Measurements from ENCODE around the gene SPECC1L. TPM values are rescaled to one million over a fixed set of nuclear protein-coding genes. Genes with fewer than 3 reads are reported as not detected.

Gene SPECC1L
- total RNA-seq, 1 experiment from 2014 or later, result 40.8 TPM

DNA sequence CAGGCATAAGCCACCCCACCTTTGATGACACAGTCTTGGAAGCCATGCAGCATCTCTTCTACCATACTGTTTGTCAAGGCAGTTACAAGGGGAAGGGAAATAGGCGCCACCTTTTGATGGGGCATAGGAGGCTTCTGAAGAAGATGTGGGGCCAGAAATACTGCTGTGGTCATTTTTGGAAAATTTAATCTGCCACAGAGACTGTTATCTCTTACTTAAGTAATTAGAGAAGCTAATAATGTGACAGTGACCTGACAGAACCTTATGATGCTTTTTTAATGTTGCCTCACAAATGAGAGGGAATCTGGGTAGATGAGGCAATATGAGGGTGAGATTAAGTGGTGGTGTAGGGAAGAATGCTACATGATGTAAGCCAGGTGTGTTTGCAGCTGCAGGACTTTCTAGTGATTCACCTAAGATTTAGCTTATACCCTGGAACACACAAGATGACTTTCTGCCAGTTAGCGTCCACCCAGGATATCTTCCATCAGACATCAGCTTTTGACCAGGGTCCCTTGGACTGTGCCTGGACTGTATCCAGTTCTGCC, 122.5 kb downstream of the SPECC1L start (continued):
- TF ChIP-seq SP1 (IDR thresholded peaks at IDR 0.05; ENCODE audit: low read depth) (no peak), EZH2phosphoT487 (IDR thresholded peaks at IDR 0.05; ENCODE audit: borderline replicate concordance) (no peak), JUND (IDR thresholded peaks at IDR 0.05) (no peak), EZH2 (IDR thresholded peaks at IDR 0.05) (no peak), ZFX (IDR thresholded peaks at IDR 0.05) (no peak)
- TF ChIP-seq, protein P1, sequence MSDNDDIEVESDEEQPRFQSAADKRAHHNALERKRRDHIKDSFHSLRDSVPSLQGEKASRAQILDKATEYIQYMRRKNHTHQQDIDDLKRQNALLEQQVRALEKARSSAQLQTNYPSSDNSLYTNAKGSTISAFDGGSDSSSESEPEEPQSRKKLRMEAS (IDR thresholded peaks at IDR 0.05), result no peak
- TF ChIP-seq, protein P2, sequence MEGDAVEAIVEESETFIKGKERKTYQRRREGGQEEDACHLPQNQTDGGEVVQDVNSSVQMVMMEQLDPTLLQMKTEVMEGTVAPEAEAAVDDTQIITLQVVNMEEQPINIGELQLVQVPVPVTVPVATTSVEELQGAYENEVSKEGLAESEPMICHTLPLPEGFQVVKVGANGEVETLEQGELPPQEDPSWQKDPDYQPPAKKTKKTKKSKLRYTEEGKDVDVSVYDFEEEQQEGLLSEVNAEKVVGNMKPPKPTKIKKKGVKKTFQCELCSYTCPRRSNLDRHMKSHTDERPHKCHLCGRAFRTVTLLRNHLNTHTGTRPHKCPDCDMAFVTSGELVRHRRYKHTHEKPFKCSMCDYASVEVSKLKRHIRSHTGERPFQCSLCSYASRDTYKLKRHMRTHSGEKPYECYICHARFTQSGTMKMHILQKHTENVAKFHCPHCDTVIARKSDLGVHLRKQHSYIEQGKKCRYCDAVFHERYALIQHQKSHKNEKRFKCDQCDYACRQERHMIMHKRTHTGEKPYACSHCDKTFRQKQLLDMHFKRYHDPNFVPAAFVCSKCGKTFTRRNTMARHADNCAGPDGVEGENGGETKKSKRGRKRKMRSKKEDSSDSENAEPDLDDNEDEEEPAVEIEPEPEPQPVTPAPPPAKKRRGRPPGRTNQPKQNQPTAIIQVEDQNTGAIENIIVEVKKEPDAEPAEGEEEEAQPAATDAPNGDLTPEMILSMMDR (IDR thresholded peaks at IDR 0.05 in 2 of 3, conservative IDR thresholded peaks at IDR 0.05 in 1 of 3; ENCODE audit: borderline replicate concordance in 1 of 3, insufficient read depth in 1 of 3, low read depth in 2 of 3, low read length in 2 of 3), result no peak

DNA sequence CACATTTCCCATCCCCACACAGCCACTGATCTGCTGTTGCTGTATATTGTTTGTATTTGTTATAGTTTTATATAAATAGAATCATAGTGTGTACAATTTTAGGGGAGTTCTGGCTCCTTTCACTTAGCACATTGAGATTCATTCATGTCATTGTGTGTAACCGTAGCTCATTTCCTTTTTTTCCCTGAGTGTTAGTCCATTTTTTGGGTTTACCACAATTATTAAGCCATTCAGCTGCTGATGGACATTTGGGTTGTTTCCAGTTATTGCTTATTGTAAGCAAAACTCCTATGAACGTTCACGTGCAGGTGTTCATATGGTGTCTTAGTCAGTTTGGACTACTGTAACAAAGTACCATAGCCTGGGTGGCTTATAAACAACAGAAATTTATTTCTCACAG, 123.2 kb downstream of the SPECC1L start:
- Histone ChIP-seq H3K4me3 (replicated peaks in 1 of 2; ENCODE audit: low read depth in 1 of 2, low read length in 2 of 2) (no peak overlapping the region), H3K4me1 (ENCODE audit: control insufficient read depth in 1 of 2, insufficient read depth in 2 of 2, low read length in 2 of 2) (no peaks in the 10 kb centered on the region), H3K9ac (ENCODE audit: low read length) (no peak overlapping the region), H3K27me3 (ENCODE audit: insufficient read depth, low read length) (no peaks in the 10 kb centered on the region), H3K79me2 (ENCODE audit: insufficient read depth, low read length) (no peaks in the 10 kb centered on the region), H3K27ac (ENCODE audit: low read depth, low read length) (no peak overlapping the region), H4K20me1 (ENCODE audit: insufficient read depth) (no peaks in the 10 kb centered on the region), H3K9me2 (ENCODE audit: insufficient read depth) (no peaks in the 10 kb centered on the region), H3K36me3 (ENCODE audit: control insufficient read depth in 1 of 2, insufficient read depth in 2 of 2, low read length in 2 of 2) (peaks cover 3 to 9% of the 10 kb centered on the region in 2 experiments; a peak in 2 of 4 replicates), H3K9me3 (ENCODE audit: control insufficient read depth in 1 of 2, insufficient read depth in 1 of 2, low read depth in 1 of 2, low read length in 2 of 2) (no peaks in the 10 kb centered on the region), H2AFZ (ENCODE audit: low read depth, low read length, poor library complexity, severe bottlenecking) (no peak overlapping the region), H3K4me2 (ENCODE audit: low read length) (no peak overlapping the region)
- DNase-seq (ENCODE audit: low read depth, low spot score), result no peak
- ChIA-PET CTCF (no interaction called here), RAD21 (ENCODE audit: low non-redundant PET in 1 of 2, low total read pairs in 2 of 2, uncharacterized antibody in 2 of 2, unreplicated experiment in 2 of 2) (no interaction called here), POLR2A (no interaction called here)
- intact Hi-C loops (cut with micrococcal nuclease), result no loop called here
- BruUV-seq (replicated peaks), result no TSS peak
- ATAC-seq, result no peak
- TF ChIP-seq EZH2 (IDR thresholded peaks at IDR 0.05) (no peak), ZNF274 (IDR thresholded peaks at IDR 0.05; ENCODE audit: low read depth, low read length) (no peak), JUND (IDR thresholded peaks at IDR 0.05) (no peak), SIN3A (IDR thresholded peaks at IDR 0.05; ENCODE audit: low read depth) (no peak), ZFX (IDR thresholded peaks at IDR 0.05) (no peak), CEBPB (IDR thresholded peaks at IDR 0.05; ENCODE audit: low read depth) (no peak), POLR2A (IDR thresholded peaks at IDR 0.05; ENCODE audit: borderline replicate concordance, extremely low read depth, insufficient read depth, insufficient read length) (no peak), POLR2AphosphoS5 (IDR thresholded peaks at IDR 0.05; ENCODE audit: low read depth, low read length) (no peak), YY1 (IDR thresholded peaks at IDR 0.05; ENCODE audit: extremely low read depth, insufficient replicate concordance, low read depth, low read length) (no peak), RAD21 (IDR thresholded peaks at IDR 0.05; ENCODE audit: low read depth) (no peak)
- TF ChIP-seq, protein P2 (IDR thresholded peaks at IDR 0.05 in 2 of 3, conservative IDR thresholded peaks at IDR 0.05 in 1 of 3; ENCODE audit: borderline replicate concordance in 1 of 3, insufficient read depth in 1 of 3, low read depth in 2 of 3, low read length in 2 of 3), result no peak
- TF ChIP-seq, protein P3, sequence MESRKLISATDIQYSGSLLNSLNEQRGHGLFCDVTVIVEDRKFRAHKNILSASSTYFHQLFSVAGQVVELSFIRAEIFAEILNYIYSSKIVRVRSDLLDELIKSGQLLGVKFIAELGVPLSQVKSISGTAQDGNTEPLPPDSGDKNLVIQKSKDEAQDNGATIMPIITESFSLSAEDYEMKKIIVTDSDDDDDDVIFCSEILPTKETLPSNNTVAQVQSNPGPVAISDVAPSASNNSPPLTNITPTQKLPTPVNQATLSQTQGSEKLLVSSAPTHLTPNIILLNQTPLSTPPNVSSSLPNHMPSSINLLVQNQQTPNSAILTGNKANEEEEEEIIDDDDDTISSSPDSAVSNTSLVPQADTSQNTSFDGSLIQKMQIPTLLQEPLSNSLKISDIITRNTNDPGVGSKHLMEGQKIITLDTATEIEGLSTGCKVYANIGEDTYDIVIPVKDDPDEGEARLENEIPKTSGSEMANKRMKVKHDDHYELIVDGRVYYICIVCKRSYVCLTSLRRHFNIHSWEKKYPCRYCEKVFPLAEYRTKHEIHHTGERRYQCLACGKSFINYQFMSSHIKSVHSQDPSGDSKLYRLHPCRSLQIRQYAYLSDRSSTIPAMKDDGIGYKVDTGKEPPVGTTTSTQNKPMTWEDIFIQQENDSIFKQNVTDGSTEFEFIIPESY (IDR thresholded peaks at IDR 0.05; ENCODE audit: extremely low read depth, insufficient replicate concordance, low read length), result no peak
